Tibial artery (tissue), 4 donors: ENCODE measurements around the gene WDR11.

ENCODE experiments used
- DNase-seq, 2 donors: peaks; one replicate each; pipeline ENCODE4 v3.0.0-alpha.2; 2019
- H3K27ac ChIP-seq, 2 donors: fragments of 200-600 bp; sonication (generic) in 1 of 2; 1 replicate in 1 of 2; 2 replicates in 1 of 2; pipeline ENCODE4 v1.5.1; 2018 to 2019; ENCODE audit warnings: mild to moderate bottlenecking in 1 of 2
- H3K27me3 ChIP-seq, 2 donors: fragments of 200-600 bp; sonication (generic) in 1 of 2; one replicate each; pipeline versions ENCODE4 v1.5.1 to v1.6.0; 2016 to 2019
- H3K36me3 ChIP-seq, 3 donors: fragments of 200-600 bp; sonication (generic) in 2 of 3; one replicate each; pipeline ENCODE4 v1.5.1; 2016 to 2019; ENCODE audit warnings: mild to moderate bottlenecking in 2 of 3
- H3K4me1 ChIP-seq, 4 donors: fragments of 200-600 bp; sonication (generic) in 2 of 4; 1 replicate in 3 of 4; 2 replicates in 1 of 4; pipeline ENCODE4 v1.5.1; 2016 to 2019
- H3K4me3 ChIP-seq, 2 donors: fragments of 200-600 bp; sonication (generic) in 1 of 2; 1 replicate in 1 of 2; 2 replicates in 1 of 2; pipeline ENCODE4 v1.5.1; 2018 to 2019; ENCODE audit warnings: mild to moderate bottlenecking in 2 of 2
- H3K9me3 ChIP-seq, 3 donors: fragments of 200-600 bp; sonication (generic) in 1 of 3; one replicate each; pipeline ENCODE4 v1.5.1; 2016 to 2019
- CTCF ChIP-seq, 2 experiments: fragments of 200-600 bp in 1 of 2; fragments of 450-650 bp in 1 of 2; IDR thresholded peaks; one replicate each; pipeline ENCODE4 v1.5.1; 2017 to 2019; ENCODE audit warnings: antibody characterized with exemption in 2 of 2, mild to moderate bottlenecking in 1 of 2, moderate library complexity in 1 of 2
- intact Hi-C: fragments of 100-400 bp; cut with DNase I; formaldehyde crosslinking; loops from one replicate; pipeline ENCODE4 v1.15.0; 2023; ENCODE audit warnings: low total_unique reads

Gene WDR11

GRCh38 chr10:120825878-120826769, 25.0 kb upstream of the WDR11 start:
- H3K4me3 ChIP-seq = no peak overlapping the region
- H3K4me1 ChIP-seq = no peaks in the 10 kb centered on the region
- TF ChIP-seq CTCF (IDR thresholded peaks at IDR 0.05) = no peak
- H3K27me3 ChIP-seq = no peaks in the 10 kb centered on the region
- no peaks in the 10 kb centered on the region for H3K36me3 ChIP-seq
- H3K9me3 ChIP-seq = no peaks in the 10 kb centered on the region
- intact Hi-C loops = no loop called here
- DNase-seq = no peak
- no peak overlapping the region for H3K27ac ChIP-seq

GRCh38 chr10:120827251-120827875, 23.8 kb upstream of the WDR11 start:
- TF ChIP-seq CTCF (IDR thresholded peaks at IDR 0.05) = no peak
- intact Hi-C loops = no loop called here
- no peaks in the 10 kb centered on the region for H3K4me1 ChIP-seq
- H3K27me3 ChIP-seq = no peaks in the 10 kb centered on the region
- no peaks in the 10 kb centered on the region for H3K36me3 ChIP-seq
- no peak overlapping the region for H3K4me3 ChIP-seq
- H3K9me3 ChIP-seq = no peaks in the 10 kb centered on the region
- no peak for DNase-seq
- no peak overlapping the region for H3K27ac ChIP-seq

- Histone ChIP-seq H3K9me3 (no peaks in the 10 kb centered on the region), H3K4me3 (no peak overlapping the region), H3K4me1 (no peaks in the 10 kb centered on the region), H3K36me3 (no peaks in the 10 kb centered on the region), H3K27me3 (no peaks in the 10 kb centered on the region), H3K27ac (no peak overlapping the region)
- TF ChIP-seq CTCF (IDR thresholded peaks at IDR 0.05) = no peak
- intact Hi-C loops = no loop called here
- DNase-seq = no peak
Measured at GRCh38 chr10:120828763-120829319, 22.3 kb upstream of the WDR11 start.

- Histone ChIP-seq H3K27me3 (no peaks in the 10 kb centered on the region), H3K27ac (no peak overlapping the region), H3K4me1 (no peaks in the 10 kb centered on the region), H3K36me3 (no peaks in the 10 kb centered on the region), H3K4me3 (no peak overlapping the region), H3K9me3 (no peaks in the 10 kb centered on the region)
- DNase-seq = no peak
- intact Hi-C loops = no loop called here
- no peak for TF ChIP-seq CTCF (IDR thresholded peaks at IDR 0.05)
Measured at GRCh38 chr10:120832106-120832505, 19.1 kb upstream of the WDR11 start.

- DNase-seq = no peak
- no peaks in the 10 kb centered on the region for H3K4me1 ChIP-seq
- no peak for TF ChIP-seq CTCF (IDR thresholded peaks at IDR 0.05)
- intact Hi-C loops = no loop called here
- H3K9me3 ChIP-seq = no peaks in the 10 kb centered on the region
- H3K27ac ChIP-seq = no peak overlapping the region
- no peaks in the 10 kb centered on the region for H3K36me3 ChIP-seq
- no peak overlapping the region for H3K4me3 ChIP-seq
- H3K27me3 ChIP-seq = no peaks in the 10 kb centered on the region
Measured at GRCh38 chr10:120833222-120833928, 17.8 kb upstream of the WDR11 start.
